Stomach (tissue), 4 donors: ENCODE data around the gene EML4.

Experiments
- CTCF ChIP-seq, 7 experiments: fragments of 450-650 bp in 4 of 7; fragments of 200-600 bp in 3 of 7; sonication (generic) in 3 of 7; IDR thresholded peaks; one replicate each; pipeline ENCODE4 v1.5.1; 2016 to 2019; ENCODE audit warnings: antibody characterized with exemption in 7 of 7, control low read depth in 2 of 7, mild to moderate bottlenecking in 1 of 7
- EP300 ChIP-seq: sonication (generic); formaldehyde crosslinking; IDR thresholded peaks from one replicate; pipeline ENCODE4 v1.6.1; 2017; ENCODE audit warnings: antibody characterized with exemption
- POLR2A ChIP-seq, 4 donors: fragments of 450-650 bp; IDR thresholded peaks; one replicate each; pipeline ENCODE4 v1.6.1; 2016; ENCODE audit warnings: antibody characterized with exemption in 4 of 4, control low read depth in 2 of 4, mild to moderate bottlenecking in 1 of 4, moderate library complexity in 1 of 4
- POLR2AphosphoS5 ChIP-seq, 3 donors: sonication (generic); formaldehyde crosslinking; IDR thresholded peaks; one replicate each; pipeline ENCODE4 v1.6.1; 2016; ENCODE audit warnings: antibody characterized with exemption in 3 of 3

GRCh38 chr2:42169100-42169873 lies at the start of gene EML4:
- TF ChIP-seq CTCF (IDR thresholded peaks at IDR 0.05) = no peak
- TF ChIP-seq POLR2A (IDR thresholded peaks at IDR 0.05) = peak in 2 of 4 donors; percentile 14 to 23
- TF ChIP-seq POLR2AphosphoS5 (IDR thresholded peaks at IDR 0.05) = peak; percentile 27 to 88 (median 84)
- no peak for TF ChIP-seq EP300
